Peyer's patch (tissue), 4 donors: ENCODE measurements around the gene NUP214. TPM values are rescaled to one million over a fixed set of nuclear protein-coding genes. Genes with fewer than 3 reads are reported as not detected.
"Not testable (repeated sequence)": the region's sequence is repeated elsewhere in the genome, so short reads cannot be mapped to it uniquely, and the experiment has no call there.

Experiments used
- DNase-seq, 3 donors: peaks; one replicate each; pipeline ENCODE4 v3.0.0-alpha.2; 2017 to 2019
- H3K27ac ChIP-seq, 4 donors: fragments of 200-600 bp; sonication (generic); one replicate each; pipeline ENCODE4 v1.5.1; 2016 to 2019
- H3K27me3 ChIP-seq, 2 donors: fragments of 200-600 bp; sonication (generic); one replicate each; pipeline ENCODE4 v1.5.1; 2019
- H3K36me3 ChIP-seq, 3 donors: fragments of 200-600 bp; sonication (generic); one replicate each; pipeline ENCODE4 v1.5.1; 2016 to 2019
- H3K4me1 ChIP-seq, 4 donors: fragments of 200-600 bp; sonication (generic); one replicate each; pipeline ENCODE4 v1.5.1; 2016 to 2019
- H3K4me3 ChIP-seq, 4 donors: fragments of 200-600 bp; sonication (generic); 1 replicate in 3 of 4; 2 replicates in 1 of 4; pipeline ENCODE4 v1.5.1; 2016 to 2019; ENCODE audit warnings: mild to moderate bottlenecking in 1 of 4
- H3K9me3 ChIP-seq, 4 donors: fragments of 200-600 bp; sonication (generic); one replicate each; pipeline ENCODE4 v1.5.1; 2016 to 2019; ENCODE audit warnings: mild to moderate bottlenecking in 1 of 4
- CTCF ChIP-seq, 6 experiments: fragments of 450-650 bp in 4 of 6; fragments of 200-600 bp in 2 of 6; sonication (generic) in 1 of 6; IDR thresholded peaks; one replicate each; pipeline ENCODE4 v1.5.1; 2017 to 2019; ENCODE audit warnings: antibody characterized with exemption in 6 of 6, mild to moderate bottlenecking in 3 of 6, moderate library complexity in 1 of 6
- POLR2A ChIP-seq, 2 donors: fragments of 450-650 bp; IDR thresholded peaks; one replicate each; pipeline ENCODE4 v1.5.1; 2017; ENCODE audit warnings: antibody characterized with exemption in 2 of 2, mild to moderate bottlenecking in 2 of 2, moderate library complexity in 2 of 2
- total RNA-seq, 4 donors: library from RNA; depleted of rRNA; stranded (reverse); fragments of >200 nt; gene quantifications; one replicate each; pipeline ENCODE4 v1.1.0, GENCODE V29; 2016

The NUP214 gene
- total RNA-seq, 4 donors from 2014 or later, result 48.2 to 159 (median 88.2) TPM

- peak overlapping the region; percentile 9 to 92 (median 36) for H3K27ac ChIP-seq
- H3K4me1 ChIP-seq, result peaks cover 0 to 14% (median 9%) of the 10 kb centered on the region in 4 donors
- H3K36me3 ChIP-seq, result no peaks in the 10 kb centered on the region
- no peak overlapping the region for H3K4me3 ChIP-seq
- TF ChIP-seq CTCF (IDR thresholded peaks at IDR 0.05) (no peak), POLR2A (IDR thresholded peaks at IDR 0.05) (no peak)
- no peaks in the 10 kb centered on the region for H3K27me3 ChIP-seq
- peak in 1 of 3 donors; percentile 31 for DNase-seq
- no peaks in the 10 kb centered on the region for H3K9me3 ChIP-seq
Observed at GRCh38 chr9:131266266-131267229, 141.2 kb downstream of the NUP214 start.

GRCh38 chr9:131270171-131271015 lies 145.0 kb downstream of the NUP214 start:
- Histone ChIP-seq H3K36me3 (no peaks in the 10 kb centered on the region), H3K27ac (peak overlapping the region; percentile 79 to 92 (median 82)), H3K9me3 (no peaks in the 10 kb centered on the region), H3K27me3 (no peaks in the 10 kb centered on the region), H3K4me3 (peak overlapping the region; percentile 9 to 38 (median 16)), H3K4me1 (peaks cover 0 to 17% (median 13%) of the 10 kb centered on the region in 4 donors)
- DNase-seq, result peak; percentile 54 to 88 (median 86)
- no peak for TF ChIP-seq POLR2A (IDR thresholded peaks at IDR 0.05)

GRCh38 chr9:131271016-131271273 lies 145.6 kb downstream of the NUP214 start:
- Histone ChIP-seq H3K27ac (peak overlapping the region; percentile 79 to 92 (median 82)), H3K4me1 (peaks cover 0 to 14% (median 12%) of the 10 kb centered on the region in 4 donors), H3K4me3 (peak overlapping the region in 3 of 4 donors; percentile 9 to 38 (median 22))
- not testable (repeated sequence) for H3K36me3 ChIP-seq, H3K9me3 ChIP-seq, H3K27me3 ChIP-seq, DNase-seq

- peaks cover 0 to 14% (median 12%) of the 10 kb centered on the region in 4 donors for H3K4me1 ChIP-seq
- H3K9me3 ChIP-seq, result no peaks in the 10 kb centered on the region
- peak overlapping the region; percentile 79 to 92 (median 82) for H3K27ac ChIP-seq
- H3K36me3 ChIP-seq, result no peaks in the 10 kb centered on the region
- no peak for TF ChIP-seq CTCF (IDR thresholded peaks at IDR 0.05)
- TF ChIP-seq POLR2A (IDR thresholded peaks at IDR 0.05), result no peak
- H3K4me3 ChIP-seq, result peak overlapping the region in 1 of 4 donors; percentile 38
- H3K27me3 ChIP-seq, result peaks cover 0 to 3% of the 10 kb centered on the region in 2 donors
- DNase-seq, result no peak
Observed at GRCh38 chr9:131271506-131271931, 146.1 kb downstream of the NUP214 start.

GRCh38 chr9:131272212-131272611 lies 146.8 kb downstream of the NUP214 start:
- Histone ChIP-seq H3K36me3 (no peaks in the 10 kb centered on the region), H3K4me1 (peaks cover 0 to 15% (median 13%) of the 10 kb centered on the region in 4 donors), H3K9me3 (no peaks in the 10 kb centered on the region), H3K27ac (peak overlapping the region; percentile 79 to 92 (median 82)), H3K4me3 (peak overlapping the region in 2 of 4 donors; percentile 79 to 87), H3K27me3 (peaks cover 0 to 3% of the 10 kb centered on the region in 2 donors)
- no peak for TF ChIP-seq CTCF (IDR thresholded peaks at IDR 0.05)
- TF ChIP-seq POLR2A (IDR thresholded peaks at IDR 0.05), result no peak
- DNase-seq, result no peak

- TF ChIP-seq CTCF (IDR thresholded peaks at IDR 0.05) (no peak), POLR2A (IDR thresholded peaks at IDR 0.05) (no peak)
- Histone ChIP-seq H3K4me1 (peaks cover 0 to 22% (median 14%) of the 10 kb centered on the region in 4 donors), H3K27me3 (peaks cover 0 to 3% of the 10 kb centered on the region in 2 donors), H3K27ac (peak overlapping the region; percentile 69 to 92 (median 82)), H3K4me3 (peak overlapping the region; percentile 74 to 87 (median 80)), H3K9me3 (no peaks in the 10 kb centered on the region), H3K36me3 (no peaks in the 10 kb centered on the region)
- peak in 2 of 3 donors; percentile 41 to 49 for DNase-seq
Observed at GRCh38 chr9:131273146-131273855, 147.9 kb downstream of the NUP214 start.
